SH-SY5Y (cell line): Measurements from ENCODE around the gene POLE.

Experiments used
- GATA2 ChIP-seq: IDR thresholded peaks from 2 replicates; pipeline ENCODE4 v1.6.1; 2011; ENCODE audit warnings: mild to moderate bottlenecking, low read depth, low read length
- GATA3 ChIP-seq: IDR thresholded peaks from 2 replicates; pipeline ENCODE4 v1.6.1; 2011; ENCODE audit warnings: low read depth, mild to moderate bottlenecking, low read length, moderate library complexity

GRCh38 chr12:132608231-132609171 is 78.6 kb downstream of the POLE start:
- TF ChIP-seq GATA3, result no peak
- no peak for TF ChIP-seq GATA2
